ENCODE data around the gene MAP3K6. TPM values are rescaled to one million over a fixed set of nuclear protein-coding genes. Genes with fewer than 3 reads are reported as not detected.

Gene MAP3K6
- polyA plus RNA-seq, 3 donors, result 6.8 to 9.3 (median 7.6) TPM

DNA sequence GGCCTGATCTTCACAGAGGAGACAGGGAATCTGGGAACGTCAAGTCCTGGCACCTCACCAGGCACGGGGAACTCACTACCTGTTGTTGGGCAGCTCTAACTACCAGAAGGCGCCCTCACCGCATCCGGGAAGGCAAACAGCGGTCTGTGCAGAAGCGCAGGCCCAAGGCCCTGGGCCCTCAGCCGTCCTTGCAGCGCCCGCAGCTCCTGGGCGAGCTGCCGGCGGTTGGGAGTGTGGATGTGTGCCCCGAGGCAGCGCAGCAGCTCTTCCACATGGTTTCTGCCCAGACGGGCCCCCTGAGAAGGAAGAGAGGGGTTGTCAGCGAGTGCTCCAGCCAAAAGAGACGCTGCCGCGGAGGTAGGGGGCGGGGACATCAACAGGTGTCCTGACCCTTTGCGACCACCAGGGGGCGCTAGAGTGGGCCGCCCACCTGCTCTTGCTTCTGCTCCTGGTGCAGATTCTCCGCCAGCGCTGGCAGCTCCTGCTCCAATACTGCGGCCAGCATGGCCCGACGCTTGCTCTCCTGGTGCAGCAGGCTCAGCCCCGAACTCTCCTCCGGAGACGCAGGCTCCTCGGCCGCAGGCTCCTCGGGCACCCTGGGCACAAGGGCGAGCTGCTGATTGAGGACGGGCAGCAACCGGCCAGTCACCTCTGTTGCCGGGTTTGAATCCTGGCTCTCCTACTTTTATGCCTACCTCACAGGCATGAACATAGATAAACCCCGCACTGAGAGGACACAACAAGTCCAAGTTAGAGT is 9.3 kb downstream of the MAP3K6 start:
- no peak for DNase-seq (ENCODE audit: low read depth in 3 of 3, low spot score in 2 of 3)

DNA sequence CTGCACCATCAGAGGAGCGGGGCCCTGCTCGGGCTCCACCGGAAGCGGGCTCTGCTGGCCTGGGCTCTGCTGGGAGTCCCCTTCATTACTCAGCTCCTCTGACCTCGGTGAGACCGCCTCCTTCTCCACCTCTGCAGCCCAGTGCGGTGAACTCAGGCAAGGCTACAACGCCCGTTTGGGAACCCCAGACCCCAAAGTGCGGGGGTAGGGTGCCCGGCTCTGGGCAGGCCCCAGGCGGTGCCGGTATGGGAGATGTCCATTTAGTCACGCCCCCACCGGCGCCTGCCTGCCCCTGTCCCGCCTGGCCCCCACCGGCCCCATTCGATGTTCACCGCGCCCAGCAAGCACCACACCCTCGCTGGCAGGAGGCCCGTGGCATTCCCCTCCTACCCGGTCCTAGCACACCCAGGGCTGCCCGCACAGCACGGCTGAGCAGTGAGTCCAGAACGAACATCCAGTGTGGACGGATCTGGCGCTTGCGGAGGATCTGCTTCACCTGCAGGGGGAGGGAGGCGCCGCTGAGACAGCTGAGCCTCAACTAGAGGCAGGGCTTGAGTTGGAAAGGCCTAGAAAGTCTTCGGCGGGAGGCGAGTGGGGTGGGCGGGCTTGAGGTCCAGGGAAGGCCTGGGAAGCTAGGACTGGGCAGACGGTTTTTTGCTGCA is 10.0 kb downstream of the MAP3K6 start:
- DNase-seq (ENCODE audit: low read depth in 3 of 3, low spot score in 2 of 3), result no peak

DNA sequence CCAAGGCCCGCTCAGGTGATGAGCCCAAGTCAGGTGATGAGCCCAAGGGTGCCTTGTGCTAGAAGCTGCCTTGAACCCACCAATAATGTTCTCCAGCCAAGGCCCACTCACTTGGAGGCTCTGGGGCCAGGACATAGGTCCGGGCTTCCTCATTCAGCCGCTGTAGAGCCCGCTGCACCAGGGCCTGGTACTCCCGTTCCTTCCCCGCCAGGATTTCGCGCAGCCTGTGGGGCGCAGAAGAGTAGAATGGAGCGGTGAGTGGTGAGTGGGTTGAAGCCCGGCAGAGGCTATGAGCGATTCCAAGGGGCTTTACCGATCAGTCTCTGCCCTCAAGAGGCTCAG is 10.5 kb downstream of the MAP3K6 start:
- no peak for DNase-seq (ENCODE audit: low read depth in 3 of 3, low spot score in 2 of 3)

DNA sequence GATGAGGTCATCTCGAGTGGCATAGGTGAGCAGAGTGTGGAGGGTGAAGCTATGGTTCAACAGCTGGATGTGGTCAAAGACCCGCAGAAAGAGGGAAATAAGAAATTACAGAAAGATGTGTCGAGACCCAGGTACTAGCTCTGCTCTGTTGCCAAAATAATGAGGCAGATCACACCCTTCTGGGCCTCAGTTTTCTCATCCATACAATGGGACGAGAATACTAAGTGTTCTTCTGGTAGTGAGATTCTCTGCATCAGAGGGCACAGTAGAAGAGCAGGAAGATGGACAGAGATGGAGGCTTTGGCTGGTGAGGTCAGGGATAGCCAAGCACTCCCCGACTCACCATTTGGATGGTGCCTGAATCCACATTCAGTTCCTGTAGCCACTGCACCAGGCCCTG is 11.1 kb downstream of the MAP3K6 start:
- no peak for DNase-seq (ENCODE audit: low read depth in 3 of 3, low spot score in 2 of 3)

DNA sequence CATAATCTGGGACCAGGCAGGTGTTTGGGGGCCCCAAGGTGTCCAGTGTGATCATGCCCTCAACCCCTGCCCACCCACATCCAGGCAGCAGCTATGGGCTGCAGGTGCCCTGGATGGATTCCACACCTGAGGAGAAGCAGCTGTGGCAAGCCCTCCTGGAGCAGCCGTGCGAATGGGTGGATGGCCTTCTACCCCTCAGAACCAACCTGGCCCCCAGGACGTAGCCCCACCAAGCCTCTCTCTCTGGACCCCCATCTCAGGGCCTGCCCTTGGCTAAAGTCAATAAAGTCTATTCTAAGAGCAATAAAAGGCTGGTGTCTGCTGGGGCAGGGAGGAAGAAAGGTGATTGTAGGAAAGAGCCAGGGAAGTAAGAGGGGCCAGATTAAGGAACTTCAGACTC is 13.1 kb downstream of the MAP3K6 start:
- DNase-seq (ENCODE audit: low read depth in 3 of 3, low spot score in 2 of 3), result no peak

DNA sequence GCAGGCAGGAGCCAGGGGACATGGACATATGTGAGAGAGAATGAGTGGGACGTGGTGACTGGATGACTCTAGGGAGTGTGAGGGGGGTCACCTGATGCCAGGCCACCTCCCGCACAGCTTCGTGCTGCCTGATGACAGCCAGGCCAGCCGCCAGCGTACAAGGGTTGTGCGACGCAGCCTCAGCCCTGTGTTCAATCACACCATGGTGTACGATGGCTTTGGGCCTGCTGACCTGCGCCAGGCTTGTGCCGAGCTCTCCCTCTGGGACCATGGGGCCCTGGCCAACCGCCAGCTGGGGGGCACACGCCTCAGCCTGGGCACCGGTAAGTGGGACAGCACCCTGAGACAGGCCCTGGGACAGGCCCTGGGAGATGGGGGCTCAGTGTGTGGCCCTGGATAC is 13.6 kb downstream of the MAP3K6 start:
- no peak for DNase-seq (ENCODE audit: low read depth in 3 of 3, low spot score in 2 of 3)

DNA sequence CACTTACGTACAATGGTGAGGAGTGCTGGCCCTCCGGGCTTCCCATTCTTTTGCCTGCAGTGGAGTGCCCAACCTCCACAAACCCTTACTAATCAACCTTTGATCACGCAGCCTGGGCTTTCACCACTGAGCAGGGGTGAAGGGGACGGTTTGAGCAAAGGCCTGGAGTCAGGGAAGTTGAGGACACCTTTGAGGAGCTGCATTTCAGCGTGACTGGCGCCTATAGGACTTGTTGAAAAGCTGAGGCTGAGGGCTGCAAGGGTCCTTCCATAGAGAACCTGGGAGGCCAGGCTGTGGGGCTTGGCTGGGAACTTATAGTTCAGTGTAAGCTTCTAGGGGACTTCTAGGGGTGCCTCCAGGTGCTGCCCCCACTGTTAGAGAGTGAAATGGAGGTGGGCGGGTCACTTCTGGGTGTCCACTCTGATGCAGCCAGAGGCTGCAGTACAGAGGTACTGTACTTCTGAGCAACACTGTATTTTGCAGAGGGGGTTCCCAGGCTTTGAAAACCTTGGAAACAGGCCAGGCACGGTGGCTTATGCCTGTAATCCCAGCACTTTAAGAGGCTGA is 15.1 kb downstream of the MAP3K6 start:
- DNase-seq (ENCODE audit: low read depth in 3 of 3, low spot score in 2 of 3), result no peak

DNA sequence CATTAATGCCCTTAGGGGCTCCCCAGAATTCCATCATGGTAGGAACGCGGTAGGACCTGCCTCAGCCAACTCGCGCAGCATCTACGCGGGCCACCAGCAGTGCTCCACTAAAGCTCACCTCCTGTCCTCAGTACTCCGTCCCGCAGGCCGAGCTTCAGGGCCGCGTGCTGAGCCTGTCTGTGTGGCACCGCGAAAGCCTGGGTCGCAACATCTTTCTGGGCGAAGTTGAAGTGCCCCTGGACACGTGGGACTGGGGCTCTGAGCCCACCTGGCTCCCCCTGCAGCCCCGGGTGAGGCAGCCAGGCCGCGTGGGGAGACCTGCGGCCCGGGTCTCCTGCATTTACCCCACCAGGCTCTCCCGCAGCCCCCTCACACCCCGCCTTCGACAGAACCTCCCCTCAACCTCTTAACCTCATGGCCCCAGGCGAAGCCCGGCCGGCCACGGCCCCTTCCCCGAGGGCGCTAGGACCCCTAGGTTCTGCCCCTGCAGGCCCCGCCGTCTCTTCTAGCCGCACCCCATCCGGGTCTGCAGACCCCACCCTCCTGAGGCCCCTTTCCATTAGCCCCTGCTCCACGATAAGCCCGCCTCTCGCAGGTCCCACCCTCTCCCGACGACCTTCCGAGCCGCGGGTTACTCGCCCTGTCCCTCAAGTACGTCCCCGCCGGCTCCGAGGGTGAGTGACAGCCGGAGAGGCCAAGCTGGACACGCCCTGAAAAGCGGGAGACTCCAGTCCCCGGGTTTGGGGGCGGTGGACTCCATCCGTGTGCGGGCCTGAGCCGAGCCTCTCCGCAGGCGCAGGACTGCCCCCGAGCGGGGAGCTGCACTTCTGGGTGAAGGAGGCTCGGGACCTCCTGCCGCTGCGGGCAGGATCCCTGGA is 15.9 kb downstream of the MAP3K6 start:
- DNase-seq (ENCODE audit: low read depth in 3 of 3, low spot score in 2 of 3), result no peak

DNA sequence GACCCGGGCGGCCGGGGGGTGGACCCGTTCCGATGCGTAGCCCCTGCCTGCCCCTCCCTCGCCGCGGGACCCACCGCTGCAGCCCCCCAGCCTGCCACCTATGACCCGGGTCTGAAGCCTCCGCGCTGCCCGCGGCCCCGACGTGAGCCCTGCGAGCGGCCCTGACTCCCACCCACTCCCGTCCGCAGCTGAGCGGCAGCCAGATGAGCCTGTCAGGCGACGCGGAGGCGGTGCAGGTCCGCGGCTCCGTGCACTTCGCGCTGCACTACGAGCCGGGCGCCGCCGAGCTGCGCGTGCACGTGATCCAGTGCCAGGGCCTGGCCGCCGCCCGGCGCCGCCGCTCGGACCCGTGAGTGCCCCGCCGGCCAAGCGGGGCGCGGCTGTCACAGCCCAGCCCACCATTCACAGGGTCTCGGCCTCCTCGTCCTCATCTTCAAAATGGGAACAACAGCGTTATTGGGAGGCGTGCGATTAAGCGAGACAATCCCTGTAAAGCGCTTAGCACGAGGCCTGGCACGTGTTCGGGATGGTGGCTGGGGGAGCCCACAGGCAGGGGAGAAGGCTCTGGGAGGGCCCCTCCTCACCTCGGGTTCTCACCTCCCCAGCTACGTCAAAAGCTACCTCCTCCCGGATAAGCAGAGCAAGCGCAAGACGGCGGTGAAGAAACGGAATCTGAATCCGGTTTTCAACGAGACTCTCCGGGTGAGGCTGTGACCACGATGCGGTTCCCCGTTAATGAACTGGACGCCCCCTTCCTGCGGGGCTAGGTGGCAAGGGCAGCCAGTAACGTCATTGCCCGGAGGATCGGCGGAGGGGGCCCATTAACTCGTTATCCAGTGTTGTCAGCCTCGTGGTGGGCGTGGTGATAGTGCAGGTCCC is 16.7 kb downstream of the MAP3K6 start:
- DNase-seq (ENCODE audit: low read depth in 3 of 3, low spot score in 2 of 3), result peak in 1 of 3 donors; percentile 58

DNA sequence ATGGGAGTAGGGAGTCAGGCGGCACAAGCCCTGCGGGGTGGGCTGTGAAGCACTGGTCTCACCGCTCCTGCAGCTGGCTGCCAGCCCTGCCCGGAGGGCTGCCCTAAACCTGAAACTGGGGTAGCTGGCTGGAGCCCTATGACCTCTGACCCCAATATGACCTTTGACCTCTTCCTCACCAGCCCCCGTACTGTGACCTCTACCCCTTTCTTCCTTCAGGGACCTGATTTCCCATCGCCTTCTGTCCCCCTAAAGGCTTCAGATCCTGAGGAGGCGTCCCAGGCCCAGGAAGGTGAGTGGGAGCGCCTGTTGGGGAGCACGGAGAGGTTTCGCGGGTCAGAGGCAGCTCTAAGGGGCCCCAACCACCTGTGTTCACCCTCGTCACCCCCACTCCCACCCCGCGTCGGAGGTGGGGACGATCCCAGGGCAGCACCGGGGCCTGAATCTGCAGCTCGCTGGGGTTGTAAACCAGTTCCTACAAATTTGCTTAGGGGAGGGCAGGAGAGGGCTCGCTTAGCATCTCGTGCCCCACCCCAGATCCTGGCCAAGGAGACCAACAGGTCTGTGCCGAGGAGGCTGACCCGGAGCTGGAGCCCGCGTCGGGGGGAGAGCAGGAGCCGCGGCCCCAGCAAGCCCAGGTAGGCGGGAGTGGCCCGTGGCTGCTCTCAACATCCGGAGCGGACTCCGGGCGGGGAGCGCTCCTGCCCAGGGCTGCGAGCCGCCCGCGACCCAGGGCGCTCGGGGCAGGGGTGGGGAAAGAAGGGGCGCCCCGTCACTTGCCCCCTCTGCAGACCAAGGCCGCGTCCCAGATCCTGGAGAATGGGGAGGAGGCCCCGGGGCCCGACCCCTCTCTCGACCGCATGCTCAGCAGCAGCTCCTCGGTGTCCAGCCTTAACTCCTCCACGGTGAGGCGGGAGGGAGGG is 17.6 kb downstream of the MAP3K6 start:
- DNase-seq (ENCODE audit: low read depth in 3 of 3, low spot score in 2 of 3), result no peak

DNA sequence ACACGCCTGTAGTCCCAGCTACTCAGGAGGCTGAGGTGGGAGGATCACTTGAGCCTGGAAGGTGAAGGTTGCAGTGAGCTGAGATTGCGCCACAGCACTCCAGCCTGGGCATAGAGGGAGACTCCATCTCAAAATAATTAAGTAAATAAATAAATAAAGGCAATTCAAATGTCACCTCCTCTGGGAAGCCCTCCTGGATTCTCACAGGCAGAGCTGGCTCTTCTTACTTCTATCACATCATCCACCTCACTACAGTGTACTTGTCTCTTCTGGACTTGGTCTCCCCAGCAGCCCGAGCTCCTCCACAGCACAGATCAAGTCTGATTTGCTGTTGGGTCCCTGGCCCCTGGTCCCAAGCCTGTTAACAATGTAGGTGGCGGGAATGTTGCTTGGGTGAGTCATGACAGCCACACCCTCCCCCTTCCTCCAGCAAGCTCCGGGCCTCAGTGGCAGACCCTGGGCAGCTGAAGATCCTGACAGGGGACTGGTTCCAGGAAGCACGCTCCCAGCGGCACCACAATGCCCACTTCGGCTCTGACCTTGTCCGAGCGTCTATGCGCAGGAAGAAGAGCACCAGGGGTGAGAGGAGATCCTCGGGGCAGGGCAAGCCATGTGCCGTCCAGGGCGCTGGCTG is 19.7 kb downstream of the MAP3K6 start:
- DNase-seq (ENCODE audit: low read depth in 3 of 3, low spot score in 2 of 3), result no peak

DNA sequence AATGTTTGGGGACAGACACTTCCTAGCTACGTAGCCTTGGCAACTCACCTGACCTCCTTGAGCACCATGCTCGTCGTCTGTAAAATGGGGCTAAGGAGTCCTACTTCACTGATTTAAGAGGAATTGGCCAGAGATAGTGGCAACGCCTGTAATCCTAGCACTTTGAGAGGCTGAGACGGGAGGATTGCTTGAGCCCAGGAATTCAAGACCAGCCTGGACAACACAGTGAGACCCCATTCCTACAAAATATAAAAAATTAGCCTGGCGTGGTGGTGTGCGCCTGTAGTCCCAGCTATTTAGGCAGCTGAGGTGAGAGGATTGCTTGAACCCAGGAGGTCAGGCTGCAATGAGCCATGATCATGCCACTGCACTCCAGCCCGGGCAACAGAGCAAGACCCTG is 20.4 kb downstream of the MAP3K6 start:
- no peak for DNase-seq (ENCODE audit: low read depth in 3 of 3, low spot score in 2 of 3)

DNA sequence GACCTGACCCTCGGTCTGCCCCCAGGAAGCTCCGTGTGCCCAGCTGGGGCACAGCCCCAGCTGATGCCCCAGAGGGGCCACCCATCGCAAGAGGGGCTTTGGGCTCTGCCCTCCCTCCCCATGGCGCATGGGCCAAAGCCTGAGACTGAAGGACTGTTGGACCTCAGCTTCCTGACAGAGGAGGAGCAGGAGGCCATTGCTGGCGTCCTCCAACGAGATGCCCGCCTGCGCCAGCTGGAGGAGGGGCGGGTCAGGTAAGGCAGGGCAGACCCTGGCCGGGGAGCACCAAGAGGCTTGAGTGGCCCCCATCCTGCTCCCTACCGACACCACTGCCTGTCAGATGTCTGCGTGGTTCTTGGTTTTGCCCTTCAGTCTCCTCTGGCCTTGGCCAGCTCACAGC is 21.5 kb downstream of the MAP3K6 start:
- DNase-seq (ENCODE audit: low read depth in 3 of 3, low spot score in 2 of 3), result no peak

DNA sequence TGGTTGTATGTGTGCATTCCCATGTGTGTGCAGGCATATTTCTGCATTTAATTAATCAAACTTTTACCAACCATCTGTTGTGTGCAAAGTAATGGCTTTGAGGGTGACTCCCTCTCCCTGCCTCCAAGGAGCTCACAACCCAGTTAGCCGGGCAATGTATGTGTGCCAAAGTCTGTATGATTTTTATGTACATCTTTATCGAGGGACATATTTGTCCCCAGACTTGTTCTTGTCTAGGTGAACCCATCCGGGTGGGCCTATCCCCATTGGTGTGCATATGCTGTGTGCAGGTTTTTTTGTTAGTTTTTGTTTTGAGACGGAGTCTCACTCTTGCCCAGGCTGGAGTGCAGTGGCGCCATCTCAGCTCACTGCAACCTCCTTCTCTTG is 23.1 kb downstream of the MAP3K6 start:
- DNase-seq (ENCODE audit: low read depth in 3 of 3, low spot score in 2 of 3), result no peak

DNA sequence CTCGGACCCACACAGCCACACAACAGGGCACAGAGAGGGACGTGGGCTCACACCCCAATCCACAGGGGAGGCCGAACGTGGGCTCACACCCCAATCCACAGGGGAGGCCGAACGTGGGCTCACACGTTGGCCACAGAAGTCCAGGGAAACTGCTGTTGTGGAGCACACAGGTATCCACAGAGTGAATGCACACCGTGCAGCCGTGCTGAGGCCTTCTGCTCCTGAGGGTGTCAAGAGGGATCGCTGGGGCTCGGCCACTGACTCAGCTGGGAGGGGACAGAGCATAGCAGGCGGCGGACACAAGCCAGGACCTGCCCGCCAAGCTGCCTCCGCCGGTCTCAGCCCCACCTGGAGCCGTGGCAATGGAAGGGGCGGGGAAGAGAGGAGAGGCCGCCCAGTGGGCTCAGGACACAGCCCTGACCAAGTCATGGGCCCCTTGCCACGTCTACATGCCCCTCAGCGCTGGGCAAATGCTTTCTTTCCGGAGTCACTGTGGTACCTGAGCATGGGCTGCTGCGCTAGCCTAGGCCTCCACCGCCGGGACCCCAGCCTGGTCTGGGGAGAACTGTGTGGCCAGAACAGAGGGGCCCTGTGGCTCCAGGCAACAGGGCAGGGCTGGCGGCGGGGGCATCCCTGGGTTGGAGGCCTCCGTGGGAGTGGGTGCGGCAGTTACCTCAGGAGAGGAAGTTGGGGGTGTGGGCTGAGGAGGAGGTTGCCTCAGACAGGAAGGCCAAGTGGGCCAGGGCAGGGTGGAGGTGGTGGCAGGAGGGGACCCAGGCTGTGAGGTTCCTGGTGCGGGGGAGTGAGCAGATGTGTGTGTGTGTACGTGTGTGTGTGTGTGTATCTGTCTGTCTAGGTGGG is 23.8 kb downstream of the MAP3K6 start:
- DNase-seq (ENCODE audit: low read depth in 3 of 3, low spot score in 2 of 3), result no peak

DNA sequence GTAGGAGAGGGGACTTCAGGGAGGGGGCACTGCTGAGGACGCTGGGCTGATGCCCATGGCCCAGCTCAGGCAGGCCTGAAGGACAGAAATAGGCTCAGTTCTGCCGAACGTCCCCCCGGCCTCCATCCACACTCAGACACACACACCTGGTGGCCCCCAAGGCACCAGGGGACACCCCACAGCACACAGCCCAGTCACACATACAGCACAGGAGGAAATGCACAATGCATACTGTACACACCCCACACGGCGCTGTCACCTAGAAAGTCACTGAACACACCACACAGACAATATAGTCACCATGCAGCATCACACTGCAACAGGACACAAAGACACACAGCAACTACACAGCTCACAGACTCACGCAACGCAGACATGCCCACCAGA is 24.4 kb downstream of the MAP3K6 start:
- DNase-seq (ENCODE audit: low read depth in 3 of 3, low spot score in 2 of 3), result no peak

DNA sequence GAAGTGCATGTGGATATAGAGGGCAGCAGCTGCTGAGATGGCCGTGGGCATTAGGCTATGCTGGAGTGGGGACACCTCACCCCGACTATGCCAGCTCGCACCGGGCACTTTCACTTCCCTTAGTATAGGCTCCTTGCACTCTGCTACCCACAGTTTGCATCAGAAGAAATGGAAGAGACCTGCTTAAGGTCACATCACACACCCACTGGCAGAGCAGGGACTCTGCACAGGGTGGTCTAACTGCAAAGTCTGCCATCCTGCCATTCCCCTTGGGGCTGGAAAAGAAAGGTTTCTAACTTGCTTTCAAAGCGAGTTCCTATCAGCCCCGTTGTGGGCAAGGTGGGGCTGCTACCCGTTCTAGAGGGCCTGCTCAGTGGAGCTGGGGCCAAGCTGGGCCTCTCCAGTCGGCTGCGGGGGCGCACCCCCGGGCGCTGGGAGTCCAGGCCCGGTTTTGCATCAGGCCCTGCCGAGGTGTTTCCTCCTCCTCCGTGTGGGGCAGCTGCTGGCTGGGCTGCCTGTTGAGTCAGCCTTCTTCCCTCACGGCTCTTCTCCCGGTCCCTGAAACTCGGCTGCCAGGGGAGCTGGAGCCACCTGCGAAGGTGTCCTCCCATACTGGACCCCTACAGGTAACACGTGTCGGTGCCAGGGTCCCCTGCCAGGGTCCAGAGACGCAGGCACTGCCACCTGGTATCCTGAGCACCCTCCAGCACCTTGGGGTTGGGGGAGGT is 25.1 kb downstream of the MAP3K6 start, which contains the start of gene SYTL1:
TSS of gene SYTL1 (plus strand) at position 498 of the 728 bp plus-strand sequence. CDS start 3,313 bp downstream, outside the sequence.
- DNase-seq (ENCODE audit: low read depth in 3 of 3, low spot score in 2 of 3), result no peak

Data from right renal cortex interstitium (tissue), 3 donors.